Astrocyte of the spinal cord (primary cell): ENCODE data around the gene MAN1C1.

ENCODE experiments used
- DNase-seq: peaks from one replicate; pipeline ENCODE4 v3.0.0; 2011; ENCODE audit warnings: low read depth, low spot score
- H3K4me3 ChIP-seq: 2 replicates; pipeline ENCODE4 v1.5.1; 2011; ENCODE audit warnings: low read depth, mild to moderate bottlenecking, low read length, moderate library complexity
- CTCF ChIP-seq: IDR thresholded peaks from 2 replicates; pipeline ENCODE4 v1.5.1; 2012; ENCODE audit warnings: low read depth, mild to moderate bottlenecking, low read length, inconsistent platforms
- in situ Hi-C: cut with HindIII; loops from 2 replicates; pipeline ENCODE4 v1.10.0; 2017; ENCODE audit warnings: low sequenced_read_pairs

Gene MAN1C1

DNA sequence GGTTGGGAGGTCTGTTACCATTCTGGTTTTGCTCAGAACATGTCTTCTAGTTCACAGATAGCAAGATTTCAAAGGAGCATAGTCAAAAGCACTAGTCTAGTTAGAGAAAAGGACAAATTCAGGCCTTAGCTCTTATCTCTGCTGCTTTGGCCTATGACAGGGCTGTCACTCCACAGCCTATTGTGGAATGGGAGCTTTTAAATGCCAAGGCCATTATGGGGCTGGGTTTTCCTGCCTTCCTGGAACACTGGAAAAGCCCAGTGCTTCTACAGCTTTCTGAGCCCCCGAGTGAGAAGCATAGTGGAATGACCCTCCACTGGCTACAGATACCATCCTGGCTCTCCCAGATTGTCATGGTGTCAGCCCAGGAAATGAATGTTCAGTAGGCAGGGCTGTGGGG, 212.5 kb downstream of the MAN1C1 start:
- TF ChIP-seq CTCF, result no peak
- no peak for DNase-seq
- no peak overlapping the region for H3K4me3 ChIP-seq
- in situ Hi-C loops, result no loop called here

GRCh38 chr1:25831569-25832196, 215.1 kb downstream of the MAN1C1 start:
- no peak for DNase-seq
- in situ Hi-C loops, result no loop called here
- H3K4me3 ChIP-seq, result no peak overlapping the region
- TF ChIP-seq CTCF, result no peak

DNA sequence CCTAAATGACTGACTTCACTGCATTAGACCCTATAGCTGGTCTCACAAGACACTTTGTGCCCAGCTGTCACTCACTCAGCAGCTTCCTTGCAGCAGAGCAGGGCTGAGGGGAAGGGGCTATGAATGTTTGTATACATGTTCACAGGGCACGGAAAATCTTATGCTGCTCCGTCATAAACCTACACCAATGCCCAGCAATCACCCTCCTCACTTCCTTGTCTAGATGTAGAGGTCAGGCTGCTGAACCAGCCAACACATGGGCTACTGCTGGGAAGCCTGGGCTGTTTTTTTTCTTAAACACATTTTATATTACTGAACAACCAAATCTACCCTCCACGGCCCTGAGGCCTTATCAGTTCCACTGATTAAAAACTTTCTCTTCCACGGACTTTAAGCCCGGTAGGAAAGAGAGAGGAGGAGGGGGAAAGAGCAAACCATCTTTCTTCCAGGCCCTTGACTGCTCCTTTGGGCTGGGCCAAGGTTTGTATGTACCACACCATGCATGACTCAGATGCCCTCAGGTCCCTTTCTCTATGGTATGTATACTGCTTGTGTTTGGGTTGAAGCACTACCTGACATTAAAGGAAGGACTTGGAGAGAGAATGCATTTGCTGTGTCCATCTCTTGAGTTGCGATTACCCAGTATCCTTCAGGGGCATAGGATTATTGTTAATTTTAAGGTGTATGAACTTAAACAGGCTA, 215.9 kb downstream of the MAN1C1 start:
- no peak for TF ChIP-seq CTCF
- in situ Hi-C loops, result no loop called here
- DNase-seq, result no peak
- no peak overlapping the region for H3K4me3 ChIP-seq

GRCh38 chr1:25833158-25833557, 216.6 kb downstream of the MAN1C1 start:
- H3K4me3 ChIP-seq, result no peak overlapping the region
- in situ Hi-C loops, result no loop called here
- TF ChIP-seq CTCF, result no peak
- no peak for DNase-seq
